Measurements from ENCODE around the gene HRH1. TPM values are rescaled to one million over a fixed set of nuclear protein-coding genes. Genes with fewer than 3 reads are reported as not detected.
"Not testable (repeated sequence)": the region's sequence is repeated elsewhere in the genome, so short reads cannot be mapped to it uniquely, and the experiment has no call there.

HRH1 gene
- 1.6 TPM for total RNA-seq
- polyA plus RNA-seq = 2.4 TPM
- long read RNA-seq, donor 1 = 0 reads
- long read RNA-seq, donor 2, full-length matches to known transcripts = 1 of 1 reads
- long read RNA-seq, donor 2, partial matches to known transcripts = 0 of 1 reads
- long read RNA-seq, donor 2, other reads (novel, unspliced or antisense) = 0 of 1 reads
- long read RNA-seq, donor 3 = 0 reads
- long read RNA-seq, donor 4 = 0 reads
- long read RNA-seq, donor 5, full-length matches to known transcripts = 1 of 1 reads
- long read RNA-seq, donor 5, partial matches to known transcripts = 0 of 1 reads
- long read RNA-seq, donor 5, other reads (novel, unspliced or antisense) = 0 of 1 reads
- long read RNA-seq, donor 6 = 0 reads
- long read RNA-seq, donor 7, full-length matches to known transcripts = 1 of 1 reads
- long read RNA-seq, donor 7, partial matches to known transcripts = 0 of 1 reads
- long read RNA-seq, donor 7, other reads (novel, unspliced or antisense) = 0 of 1 reads
- long read RNA-seq, donor 8 = 0 reads
- long read RNA-seq, donor 9 = 0 reads
- long read RNA-seq, donor 10, full-length matches to known transcripts = 1 of 1 reads
- long read RNA-seq, donor 10, partial matches to known transcripts = 0 of 1 reads
- long read RNA-seq, donor 10, other reads (novel, unspliced or antisense) = 0 of 1 reads

DNA sequence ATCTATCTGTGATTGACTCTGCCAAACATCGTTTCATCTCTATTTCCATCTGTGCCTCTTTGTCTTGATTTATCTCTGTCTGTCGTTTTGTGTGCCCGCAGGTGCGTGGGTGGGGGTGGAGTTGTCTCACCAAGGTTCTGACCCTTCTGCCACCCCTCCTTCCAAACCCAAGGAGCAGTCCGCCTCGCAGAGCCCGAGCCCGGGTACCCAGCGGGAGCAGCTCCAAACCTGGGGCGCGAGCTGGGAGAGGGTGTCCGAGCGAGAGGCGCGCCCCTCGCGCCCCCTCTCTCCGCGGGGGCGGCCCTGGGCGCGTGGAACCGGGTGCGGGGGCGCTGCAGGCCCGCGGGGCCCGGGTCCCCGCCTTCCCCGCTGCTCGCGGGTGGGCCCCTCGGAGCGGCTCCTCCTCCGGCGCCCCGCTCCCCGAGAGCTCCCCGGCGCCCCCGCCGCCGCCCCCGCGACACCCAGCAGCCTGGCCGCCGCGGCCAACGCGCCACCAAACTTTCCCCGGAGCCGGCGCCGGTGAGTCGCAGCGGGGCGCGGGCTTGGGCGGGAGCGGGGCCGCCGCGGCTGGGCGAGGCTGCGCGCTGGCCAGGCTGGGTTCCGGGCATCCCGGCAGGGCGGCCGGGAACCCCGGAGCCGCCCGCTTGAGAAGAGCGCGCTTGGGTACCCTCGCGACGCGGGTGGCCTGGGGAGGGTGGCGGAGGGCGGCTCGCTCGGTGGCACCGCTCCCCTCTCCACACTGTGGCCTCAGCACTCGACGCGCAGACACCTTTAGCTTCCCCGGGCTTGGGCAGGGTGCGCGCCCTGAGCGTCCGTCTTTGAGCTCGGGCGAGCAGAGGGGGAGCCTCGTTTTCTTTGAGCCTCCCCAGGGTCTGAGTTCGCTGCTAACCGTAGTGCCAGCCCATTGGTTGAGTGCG lies at the start of gene HRH1:
TSS of gene HRH1 (plus strand) at position 458 of the 917 bp plus-strand sequence. CDS start 104,545 bp downstream, outside the sequence.
- H3K27me3 ChIP-seq (ENCODE audit: control insufficient read depth in 2 of 2, insufficient read depth in 1 of 2, low read length in 1 of 2) = peaks cover 30 to 54% of the 10 kb centered on the region in 2 donors
- H3K9me3 ChIP-seq (ENCODE audit: control insufficient read depth in 2 of 2, insufficient read depth in 1 of 2, low read length in 1 of 2) = no peaks in the 10 kb centered on the region
- peaks cover 0 to 7% of the 10 kb centered on the region in 2 donors for H3K4me1 ChIP-seq (ENCODE audit: control insufficient read depth in 2 of 2, insufficient read depth in 2 of 2, low read length in 2 of 2)
- H3K36me3 ChIP-seq (ENCODE audit: control insufficient read depth in 2 of 2, insufficient read depth in 2 of 2, low read length in 1 of 2) = no peaks in the 10 kb centered on the region
- no peak within 1 kb of the TSS for H3K27ac ChIP-seq (ENCODE audit: low read depth in 1 of 2, low read length in 1 of 2)
- peak within 1 kb of the TSS in 1 of 2 donors; percentile 30 for H3K4me3 ChIP-seq (ENCODE audit: low read length in 2 of 2)
- WGBS = 2% methylated on average over 98 of the region's 98 CpGs
- no peak for DNase-seq (ENCODE audit: low read depth in 6 of 9, low spot score in 9 of 9)

DNA sequence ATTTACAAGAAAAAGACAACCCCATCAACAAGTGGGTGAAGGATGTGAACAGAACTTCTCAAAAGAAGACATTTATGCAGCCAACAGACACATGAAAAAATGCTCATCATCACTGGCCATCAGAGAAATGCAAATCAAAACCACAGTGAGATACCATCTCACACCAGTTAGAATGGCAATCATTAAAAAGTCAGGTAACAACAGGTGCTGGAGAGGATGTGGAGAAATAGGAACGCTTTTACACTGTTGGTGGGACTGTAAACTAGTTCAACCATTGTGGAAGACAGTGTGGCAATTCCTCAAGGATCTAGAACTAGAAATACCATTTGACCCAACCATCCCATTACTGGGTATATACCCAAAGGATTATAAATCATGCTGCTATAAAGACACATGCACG lies 41.0 kb upstream of the HRH1 start:
- not testable (repeated sequence) for H3K9me3 ChIP-seq (ENCODE audit: control insufficient read depth in 2 of 2, insufficient read depth in 1 of 2, low read length in 1 of 2); H3K4me3 ChIP-seq (ENCODE audit: low read length in 2 of 2); H3K27me3 ChIP-seq (ENCODE audit: control insufficient read depth in 2 of 2, insufficient read depth in 1 of 2, low read length in 1 of 2); DNase-seq (ENCODE audit: low read depth in 6 of 9, low spot score in 9 of 9); H3K27ac ChIP-seq (ENCODE audit: low read depth in 1 of 2, low read length in 1 of 2); H3K36me3 ChIP-seq (ENCODE audit: control insufficient read depth in 2 of 2, insufficient read depth in 2 of 2, low read length in 1 of 2); H3K4me1 ChIP-seq (ENCODE audit: control insufficient read depth in 2 of 2, insufficient read depth in 2 of 2, low read length in 2 of 2)
- WGBS = 90% methylated on average over 2 of the region's 2 CpGs

- no peaks in the 10 kb centered on the region for H3K4me1 ChIP-seq (ENCODE audit: control insufficient read depth in 2 of 2, insufficient read depth in 2 of 2, low read length in 2 of 2)
- 91% methylated on average over 3 of the region's 3 CpGs for WGBS
- no peak overlapping the region for H3K27ac ChIP-seq (ENCODE audit: low read depth in 1 of 2, low read length in 1 of 2)
- no peaks in the 10 kb centered on the region for H3K36me3 ChIP-seq (ENCODE audit: control insufficient read depth in 2 of 2, insufficient read depth in 2 of 2, low read length in 1 of 2)
- H3K27me3 ChIP-seq (ENCODE audit: control insufficient read depth in 2 of 2, insufficient read depth in 1 of 2, low read length in 1 of 2) = peaks cover 0 to 3% of the 10 kb centered on the region in 2 donors
- DNase-seq (ENCODE audit: low read depth in 6 of 9, low spot score in 9 of 9) = no peak
- H3K9me3 ChIP-seq (ENCODE audit: control insufficient read depth in 2 of 2, insufficient read depth in 1 of 2, low read length in 1 of 2) = no peaks in the 10 kb centered on the region
- no peak overlapping the region for H3K4me3 ChIP-seq (ENCODE audit: low read length in 2 of 2)
Measured at GRCh38 chr3:11115548-11115947, 38.7 kb upstream of the HRH1 start.

GRCh38 chr3:11116336-11117059 lies 37.8 kb upstream of the HRH1 start:
- 93% methylated on average over 8 of the region's 8 CpGs for WGBS

DNA sequence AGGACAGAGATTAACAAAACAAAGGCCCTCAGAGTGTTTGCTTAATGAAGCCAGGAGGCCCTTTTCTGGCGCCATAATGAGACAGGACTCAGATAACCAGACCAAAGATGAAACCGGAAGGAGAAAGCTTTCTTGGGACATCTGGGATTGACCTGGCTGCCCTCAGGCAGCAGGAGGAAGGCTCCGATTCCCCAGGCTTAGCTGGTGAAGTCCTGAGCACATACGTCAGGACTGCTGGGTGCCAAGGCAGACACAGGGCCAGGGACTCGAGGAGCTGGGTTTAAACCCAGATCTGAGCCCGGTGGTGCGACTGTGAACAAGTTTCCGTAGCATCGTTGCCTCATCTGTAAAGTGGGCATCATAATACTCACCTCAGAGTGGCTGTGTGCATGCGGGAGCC lies 36.7 kb upstream of the HRH1 start:
- peaks cover 0 to 3% of the 10 kb centered on the region in 2 donors for H3K27me3 ChIP-seq (ENCODE audit: control insufficient read depth in 2 of 2, insufficient read depth in 1 of 2, low read length in 1 of 2)
- 96% methylated on average over 10 of the region's 10 CpGs for WGBS
- H3K27ac ChIP-seq (ENCODE audit: low read depth in 1 of 2, low read length in 1 of 2) = no peak overlapping the region
- DNase-seq (ENCODE audit: low read depth in 6 of 9, low spot score in 9 of 9) = no peak
- H3K4me3 ChIP-seq (ENCODE audit: low read length in 2 of 2) = no peak overlapping the region
- H3K9me3 ChIP-seq (ENCODE audit: control insufficient read depth in 2 of 2, insufficient read depth in 1 of 2, low read length in 1 of 2) = no peaks in the 10 kb centered on the region
- H3K4me1 ChIP-seq (ENCODE audit: control insufficient read depth in 2 of 2, insufficient read depth in 2 of 2, low read length in 2 of 2) = no peaks in the 10 kb centered on the region
- no peaks in the 10 kb centered on the region for H3K36me3 ChIP-seq (ENCODE audit: control insufficient read depth in 2 of 2, insufficient read depth in 2 of 2, low read length in 1 of 2)

More at GRCh38 chr3:11116336-11117059, 37.8 kb upstream of the HRH1 start:
- Histone ChIP-seq H3K4me3 (ENCODE audit: low read length in 2 of 2) (no peak overlapping the region), H3K36me3 (ENCODE audit: control insufficient read depth in 2 of 2, insufficient read depth in 2 of 2, low read length in 1 of 2) (no peaks in the 10 kb centered on the region), H3K4me1 (ENCODE audit: control insufficient read depth in 2 of 2, insufficient read depth in 2 of 2, low read length in 2 of 2) (no peaks in the 10 kb centered on the region), H3K27ac (ENCODE audit: low read depth in 1 of 2, low read length in 1 of 2) (no peak overlapping the region), H3K27me3 (ENCODE audit: control insufficient read depth in 2 of 2, insufficient read depth in 1 of 2, low read length in 1 of 2) (peaks cover 0 to 3% of the 10 kb centered on the region in 2 donors), H3K9me3 (ENCODE audit: control insufficient read depth in 2 of 2, insufficient read depth in 1 of 2, low read length in 1 of 2) (no peaks in the 10 kb centered on the region)
- no peak for DNase-seq (ENCODE audit: low read depth in 6 of 9, low spot score in 9 of 9)

DNA sequence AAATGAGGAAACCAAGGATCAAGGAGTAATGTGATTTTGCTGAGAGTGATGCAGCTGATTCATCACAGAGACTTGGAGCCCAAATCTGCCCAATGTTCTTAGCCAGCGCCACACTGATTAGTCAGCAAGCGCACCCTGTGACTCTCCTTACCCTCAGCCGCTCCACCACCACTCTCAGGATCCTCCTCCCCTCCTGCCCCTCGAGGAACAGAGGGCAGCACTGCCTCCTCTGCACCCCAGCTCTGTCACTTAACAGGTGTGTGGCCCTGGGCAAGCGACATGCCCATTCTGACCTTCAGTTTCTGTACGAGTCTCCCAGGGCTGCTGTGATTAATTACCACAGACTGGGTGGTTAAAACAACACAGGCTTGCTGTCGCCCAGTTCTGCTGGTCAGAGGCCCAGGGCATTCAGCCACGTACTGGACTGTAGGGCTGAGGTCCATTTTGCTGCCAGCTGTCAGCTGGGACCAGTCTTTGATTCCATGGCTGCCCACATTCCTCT lies 36.1 kb upstream of the HRH1 start:
- Histone ChIP-seq H3K36me3 (ENCODE audit: control insufficient read depth in 2 of 2, insufficient read depth in 2 of 2, low read length in 1 of 2) (no peaks in the 10 kb centered on the region), H3K9me3 (ENCODE audit: control insufficient read depth in 2 of 2, insufficient read depth in 1 of 2, low read length in 1 of 2) (no peaks in the 10 kb centered on the region), H3K4me1 (ENCODE audit: control insufficient read depth in 2 of 2, insufficient read depth in 2 of 2, low read length in 2 of 2) (no peaks in the 10 kb centered on the region), H3K4me3 (ENCODE audit: low read length in 2 of 2) (no peak overlapping the region), H3K27ac (ENCODE audit: low read depth in 1 of 2, low read length in 1 of 2) (no peak overlapping the region), H3K27me3 (ENCODE audit: control insufficient read depth in 2 of 2, insufficient read depth in 1 of 2, low read length in 1 of 2) (peaks cover 0 to 3% of the 10 kb centered on the region in 2 donors)
- no peak for DNase-seq (ENCODE audit: low read depth in 6 of 9, low spot score in 9 of 9)
- WGBS = 82% methylated on average over 8 of the region's 8 CpGs

DNA sequence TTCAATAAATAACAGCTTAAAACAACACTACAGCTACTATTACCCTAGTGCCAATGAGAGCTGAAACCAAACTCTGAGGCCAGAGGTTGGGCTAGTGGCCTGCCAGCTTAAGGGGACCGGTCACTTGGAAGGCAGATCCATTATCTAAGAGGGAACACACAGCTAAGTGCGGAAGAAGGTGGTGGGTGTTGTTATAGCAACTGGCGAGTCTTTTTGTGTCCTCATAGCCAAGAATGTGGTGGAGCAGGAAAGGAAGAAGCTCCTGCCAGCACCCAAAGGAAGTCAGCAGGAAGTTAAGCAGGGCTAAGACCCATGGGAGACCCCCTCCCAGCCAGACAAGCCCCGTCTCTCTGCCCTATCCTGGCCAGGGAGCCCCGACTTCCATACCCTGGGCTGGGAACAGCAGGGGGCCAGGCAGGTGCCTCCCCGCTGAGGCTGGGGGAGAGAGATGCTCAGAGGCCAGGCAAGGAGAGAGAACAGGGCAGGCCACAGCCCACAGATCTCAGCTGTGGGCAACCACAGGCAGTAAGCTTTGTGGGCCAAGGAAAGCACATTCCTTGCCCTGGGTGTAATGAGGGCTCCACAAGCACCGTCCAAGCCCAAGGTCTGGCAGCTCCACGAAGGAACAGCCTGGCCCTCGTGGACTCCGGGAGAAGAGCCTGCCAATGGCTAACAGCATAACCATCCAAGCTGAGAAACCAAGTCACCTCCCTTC lies 34.0 kb upstream of the HRH1 start:
- Histone ChIP-seq H3K27ac (ENCODE audit: low read depth in 1 of 2, low read length in 1 of 2) (no peak overlapping the region), H3K4me1 (ENCODE audit: control insufficient read depth in 2 of 2, insufficient read depth in 2 of 2, low read length in 2 of 2) (no peaks in the 10 kb centered on the region), H3K27me3 (ENCODE audit: control insufficient read depth in 2 of 2, insufficient read depth in 1 of 2, low read length in 1 of 2) (peaks cover 0 to 3% of the 10 kb centered on the region in 2 donors), H3K9me3 (ENCODE audit: control insufficient read depth in 2 of 2, insufficient read depth in 1 of 2, low read length in 1 of 2) (no peaks in the 10 kb centered on the region), H3K4me3 (ENCODE audit: low read length in 2 of 2) (no peak overlapping the region), H3K36me3 (ENCODE audit: control insufficient read depth in 2 of 2, insufficient read depth in 2 of 2, low read length in 1 of 2) (no peaks in the 10 kb centered on the region)
- no peak for DNase-seq (ENCODE audit: low read depth in 6 of 9, low spot score in 9 of 9)
- WGBS = 58% methylated on average over 10 of the region's 10 CpGs

- no peak for DNase-seq (ENCODE audit: low read depth in 6 of 9, low spot score in 9 of 9)
- no peaks in the 10 kb centered on the region for H3K4me1 ChIP-seq (ENCODE audit: control insufficient read depth in 2 of 2, insufficient read depth in 2 of 2, low read length in 2 of 2)
- no peaks in the 10 kb centered on the region for H3K9me3 ChIP-seq (ENCODE audit: control insufficient read depth in 2 of 2, insufficient read depth in 1 of 2, low read length in 1 of 2)
- no peaks in the 10 kb centered on the region for H3K27me3 ChIP-seq (ENCODE audit: control insufficient read depth in 2 of 2, insufficient read depth in 1 of 2, low read length in 1 of 2)
- no peaks in the 10 kb centered on the region for H3K36me3 ChIP-seq (ENCODE audit: control insufficient read depth in 2 of 2, insufficient read depth in 2 of 2, low read length in 1 of 2)
- WGBS = 94% methylated on average over 10 of the region's 10 CpGs
- no peak overlapping the region for H3K4me3 ChIP-seq (ENCODE audit: low read length in 2 of 2)
- no peak overlapping the region for H3K27ac ChIP-seq (ENCODE audit: low read depth in 1 of 2, low read length in 1 of 2)
Measured at GRCh38 chr3:11126653-11127052, 27.6 kb upstream of the HRH1 start.

All from thymus (tissue), 14 donors.